Breast epithelium (tissue), 3 donors: Measurements from ENCODE around the gene SDCCAG8.

Experiments used
- CTCF ChIP-seq, 3 donors: fragments of 450-650 bp; IDR thresholded peaks; one replicate each; pipeline ENCODE4 v1.5.1; 2016 to 2017; ENCODE audit warnings: antibody characterized with exemption in 3 of 3, mild to moderate bottlenecking in 3 of 3, moderate library complexity in 3 of 3
- POLR2A ChIP-seq: fragments of 450-650 bp; IDR thresholded peaks from one replicate; pipeline ENCODE4 v1.6.1; 2016; ENCODE audit warnings: antibody characterized with exemption, mild to moderate bottlenecking, moderate library complexity

DNA sequence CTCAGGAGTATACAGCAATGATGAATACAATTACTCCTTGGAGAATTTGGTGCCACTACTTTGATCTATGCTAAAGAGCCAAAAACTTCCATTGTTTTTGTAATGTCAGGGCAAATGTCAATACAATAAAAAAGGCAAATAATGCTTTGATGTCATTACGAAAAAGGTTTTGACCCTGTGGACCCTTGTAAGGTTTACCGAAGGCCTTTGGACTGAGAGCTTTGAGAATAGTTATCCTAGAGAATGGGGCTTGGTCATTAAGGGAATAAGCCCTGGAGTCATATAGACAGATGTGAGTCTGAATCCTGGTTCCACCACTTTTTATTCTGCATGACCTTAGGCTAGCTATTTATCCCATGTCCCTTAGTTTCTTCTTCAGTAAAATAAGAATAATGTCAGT is 28.2 kb upstream of the SDCCAG8 start:
- TF ChIP-seq CTCF (IDR thresholded peaks at IDR 0.05): no peak
- no peak for TF ChIP-seq POLR2A
